Mesenchymal stem cell (in vitro differentiated cells and primary cell): ENCODE measurements around the gene RAPGEF1.

Experiments used
- DNase-seq: peaks from one replicate; pipeline ENCODE4 v3.0.0-alpha.2; 2013
- H2AFZ ChIP-seq: one replicate; pipeline ENCODE4 v1.6.1; 2013; ENCODE audit warnings: low read depth, mild to moderate bottlenecking, control low read depth, inconsistent platforms, low read length, moderate library complexity
- H2AK5ac ChIP-seq: 2 replicates; pipeline ENCODE4 v1.6.1; 2013; ENCODE audit warnings: low read length, moderate library complexity, mild to moderate bottlenecking, inconsistent platforms; ENCODE audit not compliant: severe bottlenecking
- H2BK120ac ChIP-seq: one replicate; pipeline ENCODE4 v1.6.1; 2013; ENCODE audit warnings: low read depth, mild to moderate bottlenecking, inconsistent platforms, low read length, moderate library complexity
- H2BK12ac ChIP-seq, 2 experiments: one replicate each; pipeline ENCODE4 v1.6.1; 2013; ENCODE audit warnings: inconsistent platforms in 2 of 2, low read length in 2 of 2, mild to moderate bottlenecking in 2 of 2, moderate library complexity in 2 of 2, control low read depth in 1 of 2
- H2BK15ac ChIP-seq: one replicate; pipeline ENCODE4 v1.6.1; 2013; ENCODE audit warnings: mild to moderate bottlenecking, low read depth, inconsistent platforms; ENCODE audit not compliant: poor library complexity, severe bottlenecking
- H2BK5ac ChIP-seq: 2 replicates; pipeline ENCODE4 v1.6.1; 2013; ENCODE audit warnings: low read depth, mild to moderate bottlenecking, low read length, control low read depth, inconsistent platforms; ENCODE audit not compliant: poor library complexity, severe bottlenecking
- H3K14ac ChIP-seq, 2 experiments: one replicate each; pipeline ENCODE4 v1.6.1; 2013; ENCODE audit warnings: inconsistent platforms in 2 of 2, low read length in 2 of 2, control low read depth in 1 of 2, mild to moderate bottlenecking in 1 of 2, moderate library complexity in 1 of 2
- H3K18ac ChIP-seq, 2 experiments: one replicate each; pipeline ENCODE4 v1.6.1; 2013; ENCODE audit warnings: inconsistent platforms in 2 of 2, low read length in 2 of 2, control low read depth in 1 of 2, low read depth in 1 of 2, mild to moderate bottlenecking in 1 of 2
- H3K23ac ChIP-seq, 2 experiments: one replicate each; pipeline ENCODE4 v1.6.1; 2013; ENCODE audit warnings: inconsistent platforms in 2 of 2, low read length in 2 of 2, mild to moderate bottlenecking in 2 of 2, moderate library complexity in 2 of 2, control low read depth in 1 of 2
- H3K27ac ChIP-seq: 2 replicates; pipeline ENCODE4 v1.5.1; 2013; ENCODE audit warnings: mild to moderate bottlenecking, moderate library complexity, low read length, control low read depth, inconsistent platforms; ENCODE audit not compliant: poor library complexity, severe bottlenecking
- H3K27me3 ChIP-seq, 2 experiments: 2 replicates each; pipeline versions ENCODE4 v1.6.1 to v1.7.0; 2013; ENCODE audit warnings: low read length in 2 of 2, mild to moderate bottlenecking in 2 of 2, moderate library complexity in 2 of 2, control low read depth in 1 of 2, inconsistent platforms in 1 of 2; ENCODE audit not compliant: control insufficient read depth in 1 of 2, insufficient read depth in 1 of 2
- H3K36me3 ChIP-seq, 2 experiments: 2 replicates each; pipeline versions ENCODE4 v1.6.1 to v1.7.0; 2013; ENCODE audit warnings: low read length in 2 of 2, control low read depth in 1 of 2, inconsistent platforms in 1 of 2, low read depth in 1 of 2, mild to moderate bottlenecking in 1 of 2; ENCODE audit not compliant: insufficient read depth in 2 of 2, control insufficient read depth in 1 of 2
- H3K4ac ChIP-seq, 2 experiments: one replicate each; pipeline ENCODE4 v1.6.1; 2013; ENCODE audit warnings: inconsistent platforms in 2 of 2, low read length in 2 of 2, mild to moderate bottlenecking in 2 of 2, moderate library complexity in 2 of 2, control low read depth in 1 of 2, low read depth in 1 of 2
- H3K4me1 ChIP-seq: 2 replicates; pipeline ENCODE4 v1.6.1; 2013; ENCODE audit warnings: low read depth, low read length, control low read depth; ENCODE audit not compliant: control insufficient read depth, insufficient read depth
- H3K4me2 ChIP-seq: 2 replicates; pipeline ENCODE4 v1.6.1; 2013; ENCODE audit warnings: low read length, mild to moderate bottlenecking, inconsistent platforms; ENCODE audit not compliant: poor library complexity, severe bottlenecking
- H3K4me3 ChIP-seq, 2 experiments: 2 replicates each; pipeline versions ENCODE4 v1.5.1 to v1.7.0; 2013; ENCODE audit warnings: low read length in 2 of 2, mild to moderate bottlenecking in 2 of 2, control low read depth in 1 of 2, low read depth in 1 of 2; ENCODE audit not compliant: insufficient read depth in 1 of 2
- H3K79me1 ChIP-seq: replicated peaks from 2 replicates; pipeline ENCODE4 v1.6.1; 2013; ENCODE audit warnings: mild to moderate bottlenecking, control low read depth, low read length, inconsistent platforms; ENCODE audit not compliant: poor library complexity, severe bottlenecking
- H3K9ac ChIP-seq: 2 replicates; pipeline ENCODE4 v1.7.0; 2013; ENCODE audit warnings: mild to moderate bottlenecking, low read length, moderate library complexity
- H3K9me3 ChIP-seq: 2 replicates; pipeline ENCODE4 v1.7.0; 2013; ENCODE audit warnings: mild to moderate bottlenecking, low read length; ENCODE audit not compliant: control insufficient read depth
- H4K8ac ChIP-seq: one replicate; pipeline ENCODE4 v1.6.1; 2013; ENCODE audit warnings: inconsistent platforms, mild to moderate bottlenecking, low read length, moderate library complexity
- H4K91ac ChIP-seq: one replicate; pipeline ENCODE4 v1.6.1; 2013; ENCODE audit warnings: mild to moderate bottlenecking, low read length, inconsistent platforms
- WGBS: methylation state at CpG from one replicate; pipeline ENCODE4 v1.1.7; 2013; ENCODE audit warnings: mixed read lengths; 5-methylcytosine and 5-hydroxymethylcytosine counted together

Gene RAPGEF1

GRCh38 chr9:131597246-131597645, 142.6 kb downstream of the RAPGEF1 start:
- Histone ChIP-seq H3K23ac (no peak overlapping the region), H3K27me3 (no peaks in the 10 kb centered on the region), H3K9me3 (no peaks in the 10 kb centered on the region), H4K8ac (no peak overlapping the region), H3K9ac (no peak overlapping the region), H3K4me2 (no peak overlapping the region), H2BK15ac (no peak overlapping the region), H3K79me1 (no peaks in the 10 kb centered on the region), H2AK5ac (no peak overlapping the region), H3K27ac (no peak overlapping the region), H3K36me3 (peaks cover 54 to 80% of the 10 kb centered on the region in 2 experiments), H4K91ac (no peak overlapping the region), H2AFZ (no peak overlapping the region), H3K18ac (no peak overlapping the region), H3K4me3 (no peak overlapping the region), H2BK5ac (no peak overlapping the region), H3K4ac (no peak overlapping the region), H2BK120ac (no peak overlapping the region), H3K14ac (no peak overlapping the region), H2BK12ac (no peak overlapping the region), H3K4me1 (peaks cover 15% of the 10 kb centered on the region)
- no peak for DNase-seq
- 95% methylated on average over 7 of the region's 7 CpGs for WGBS

GRCh38 chr9:131596430-131596743, 143.5 kb downstream of the RAPGEF1 start:
- Histone ChIP-seq H3K23ac (no peak overlapping the region), H3K18ac (no peak overlapping the region), H3K4me3 (no peak overlapping the region), H3K36me3 (peaks cover 47 to 80% of the 10 kb centered on the region in 2 experiments), H3K79me1 (no peaks in the 10 kb centered on the region), H3K4me2 (no peak overlapping the region), H2BK15ac (no peak overlapping the region), H3K4ac (no peak overlapping the region), H2BK5ac (no peak overlapping the region), H3K4me1 (peaks cover 16% of the 10 kb centered on the region), H2BK120ac (no peak overlapping the region), H3K27me3 (no peaks in the 10 kb centered on the region), H2AFZ (no peak overlapping the region), H2BK12ac (no peak overlapping the region), H3K14ac (no peak overlapping the region), H3K27ac (no peak overlapping the region), H3K9me3 (no peaks in the 10 kb centered on the region), H4K91ac (no peak overlapping the region), H3K9ac (no peak overlapping the region), H4K8ac (no peak overlapping the region), H2AK5ac (no peak overlapping the region)
- 99% methylated on average over 4 of the region's 4 CpGs for WGBS
- no peak for DNase-seq

GRCh38 chr9:131595696-131596429, 144.0 kb downstream of the RAPGEF1 start:
- Histone ChIP-seq H3K23ac (no peak overlapping the region), H3K18ac (no peak overlapping the region), H4K8ac (no peak overlapping the region), H3K36me3 (peaks cover 50 to 80% of the 10 kb centered on the region in 2 experiments), H3K14ac (no peak overlapping the region), H4K91ac (no peak overlapping the region), H2BK120ac (no peak overlapping the region), H2BK12ac (no peak overlapping the region), H3K9me3 (no peaks in the 10 kb centered on the region), H3K27ac (no peak overlapping the region), H3K79me1 (no peaks in the 10 kb centered on the region), H3K4ac (no peak overlapping the region), H3K9ac (no peak overlapping the region), H2AK5ac (no peak overlapping the region), H2BK5ac (no peak overlapping the region), H2BK15ac (no peak overlapping the region), H3K27me3 (no peaks in the 10 kb centered on the region), H3K4me1 (peaks cover 19% of the 10 kb centered on the region), H3K4me3 (no peak overlapping the region), H3K4me2 (no peak overlapping the region), H2AFZ (no peak overlapping the region)
- WGBS = 95% methylated on average over 20 of the region's 20 CpGs
- no peak for DNase-seq

- Histone ChIP-seq H3K4ac (no peak overlapping the region), H2BK15ac (no peak overlapping the region), H3K23ac (no peak overlapping the region), H3K27ac (no peak overlapping the region), H3K14ac (no peak overlapping the region), H4K8ac (no peak overlapping the region), H2BK5ac (no peak overlapping the region), H3K18ac (no peak overlapping the region), H3K36me3 (peaks cover 58 to 81% of the 10 kb centered on the region in 2 experiments), H3K9me3 (no peaks in the 10 kb centered on the region), H3K4me1 (peaks cover 19% of the 10 kb centered on the region), H4K91ac (no peak overlapping the region), H2BK12ac (no peak overlapping the region), H3K4me3 (no peak overlapping the region), H3K9ac (no peak overlapping the region), H2BK120ac (no peak overlapping the region), H2AFZ (no peak overlapping the region), H2AK5ac (no peak overlapping the region), H3K27me3 (no peaks in the 10 kb centered on the region), H3K79me1 (no peaks in the 10 kb centered on the region), H3K4me2 (no peak overlapping the region)
- WGBS = 92% methylated on average over 16 of the region's 20 CpGs
- DNase-seq = no peak
These were observed 144.8 kb downstream of the RAPGEF1 start for GRCh38 chr9:131594906-131595665.
